Caco-2 (cell line): ENCODE results near the gene UNK. TPM values are rescaled to one million over a fixed set of nuclear protein-coding genes. Genes with fewer than 3 reads are reported as not detected.

Experiments used
- BruUV-seq: library from RNA; stranded (reverse); fragments of 400-500 nt; replicated peaks from 2 replicates; lab custom pipeline; 2021; lab: Mats Ljungman, UMichigan
- CTCF ChIA-PET: fragments of 300-600 bp; sonication (Branson Sonifier 250); formaldehyde crosslinking; loops from one replicate; lab custom pipeline; 2022; ENCODE audit warnings: antibody characterized with exemption; lab: Charles Lee
- POLR2A ChIA-PET: fragments of 300-600 bp; sonication (Branson Sonifier 250); formaldehyde crosslinking; loops from one replicate; lab custom pipeline; 2022; ENCODE audit warnings: antibody characterized with exemption; lab: Charles Lee
- DNase-seq, 2 experiments: peaks; one replicate each; pipeline versions ENCODE4 v3.0.0 to v3.0.0-alpha.2; 2020 to 2022
- H3K27me3 ChIP-seq: replicated peaks from 2 replicates; pipeline ENCODE4 v1.6.0; 2011; ENCODE audit warnings: low read length; ENCODE audit not compliant: control insufficient read depth, insufficient read depth
- H3K36me3 ChIP-seq: 2 replicates; pipeline ENCODE4 v1.5.1; 2011; ENCODE audit warnings: low read length; ENCODE audit not compliant: control insufficient read depth, insufficient read depth
- H3K4me1 ChIP-seq: fragments of 250-450 bp; sonication (Bioruptor Pico); 2 replicates; pipeline ENCODE4 v1.5.1; 2020; ENCODE audit warnings: mild to moderate bottlenecking
- H3K4me3 ChIP-seq: 2 replicates; pipeline ENCODE4 v1.5.1; 2011; ENCODE audit warnings: low read depth, mild to moderate bottlenecking, control low read depth, low read length
- H3K9me3 ChIP-seq: fragments of 250-450 bp; sonication (Bioruptor Pico); 2 replicates; pipeline ENCODE4 v1.5.1; 2020; ENCODE audit warnings: mild to moderate bottlenecking, moderate library complexity
- H3K27ac Mint-ChIP-seq: one replicate; pipeline ENCODE4 v1.8.0; 2022; ENCODE audit warnings: mixed read lengths; ENCODE audit not compliant: unreplicated experiment
- H3K27me3 Mint-ChIP-seq: one replicate; pipeline ENCODE4 v1.8.0; 2022; ENCODE audit warnings: mixed read lengths; ENCODE audit not compliant: insufficient read depth, unreplicated experiment
- H3K36me3 Mint-ChIP-seq: one replicate; pipeline ENCODE4 v1.8.0; 2022; ENCODE audit warnings: mild to moderate bottlenecking, mixed read lengths; ENCODE audit not compliant: insufficient read depth, unreplicated experiment
- H3K4me1 Mint-ChIP-seq: one replicate; pipeline ENCODE4 v1.8.0; 2022; ENCODE audit warnings: low read depth, mixed read lengths; ENCODE audit not compliant: unreplicated experiment
- H3K4me3 Mint-ChIP-seq: one replicate; pipeline ENCODE4 v1.8.0; 2022; ENCODE audit warnings: mild to moderate bottlenecking, moderate library complexity, mixed read lengths; ENCODE audit not compliant: unreplicated experiment
- H3K9me3 Mint-ChIP-seq: one replicate; pipeline ENCODE4 v1.8.0; 2022; ENCODE audit warnings: mixed read lengths; ENCODE audit not compliant: unreplicated experiment
- intact Hi-C: fragments of 100-400 bp; cut with micrococcal nuclease; formaldehyde crosslinking; loops from one replicate; pipeline ENCODE4 v1.10.0; 2022; ENCODE audit not compliant: unreplicated experiment
- total RNA-seq: library from RNA; stranded (reverse); gene quantifications from 2 replicates; pipeline ENCODE4 v1.2.3, GENCODE V29; 2022
- TF ChIP-seq, protein P1 (sequence below), 2 experiments: fragments of 200-600 bp in 1 of 2; IDR thresholded peaks; 1 replicate in 1 of 2; 2 replicates in 1 of 2; pipeline versions ENCODE4 v1.5.1 to v1.8.0; 2011 to 2022; ENCODE audit warnings: antibody characterized with exemption in 1 of 2, control low read depth in 1 of 2, inconsistent platforms in 1 of 2, low read depth in 1 of 2, low read length in 1 of 2, mild to moderate bottlenecking in 1 of 2, moderate library complexity in 1 of 2; ENCODE audit not compliant: insufficient read depth in 1 of 2, severe bottlenecking in 1 of 2, unreplicated experiment in 1 of 2

Gene UNK
- total RNA-seq, 1 experiment from 2014 or later, result 33.3 TPM

DNA sequence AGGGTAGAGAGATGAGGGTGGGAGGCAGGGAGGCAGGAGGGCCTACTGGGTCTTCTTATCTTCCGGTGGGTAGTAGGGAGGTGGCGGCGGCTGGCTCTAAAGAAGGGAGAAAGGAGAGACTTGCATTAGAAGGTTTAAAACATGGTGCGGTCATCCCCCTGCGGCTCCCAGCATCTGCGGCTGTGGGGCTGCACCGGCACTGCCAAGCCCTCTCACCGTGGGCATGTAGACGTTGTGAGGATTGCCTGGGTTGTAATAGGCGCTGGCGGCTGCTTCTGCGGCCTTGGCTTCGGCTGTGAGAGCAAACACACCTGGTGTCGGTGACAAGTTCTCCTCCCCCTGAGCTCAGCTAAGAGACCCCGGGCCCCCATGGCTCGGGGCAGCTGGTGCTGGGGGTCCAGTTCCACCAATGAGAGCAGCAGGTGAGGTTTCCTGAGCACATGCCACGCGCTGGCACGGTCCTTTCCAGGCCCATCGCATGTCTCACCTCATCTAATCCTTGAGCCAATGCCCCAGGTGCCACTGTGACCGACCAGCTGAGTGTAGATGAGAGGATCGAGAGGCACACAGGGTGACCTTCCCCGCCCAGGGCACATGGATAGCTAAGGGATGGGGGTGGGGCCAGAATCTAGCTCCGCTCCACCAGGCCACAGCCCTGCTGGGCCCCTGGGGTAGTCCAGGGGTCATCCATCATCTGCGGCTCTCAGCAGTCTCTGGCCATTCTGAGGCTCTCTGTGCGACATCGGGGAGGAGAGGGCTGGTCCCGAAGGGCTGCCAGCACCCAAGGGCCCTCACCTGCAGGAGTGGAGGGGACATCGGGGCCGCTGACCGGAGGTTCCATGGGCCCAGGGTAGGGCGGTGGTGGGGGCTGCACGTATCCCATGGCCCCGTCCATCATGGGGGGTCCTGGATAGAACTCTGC is 62.3 kb downstream of the UNK start:
- intact Hi-C loops, result loop anchor here (1.0 kb wide), 1 partner anchor 8 kb away; the partner anchor contains the start of gene WBP2
- Mint-ChIP-seq H3K9me3 (no peaks in the 10 kb centered on the region), H3K36me3 (peaks cover 36% of the 10 kb centered on the region), H3K4me3 (no peak overlapping the region), H3K27ac (peak overlapping the region; percentile 93), H3K27me3 (no peaks in the 10 kb centered on the region), H3K4me1 (peaks cover 26% of the 10 kb centered on the region)
- BruUV-seq, result no TSS peak
- Histone ChIP-seq H3K36me3 (peaks cover 8% of the 10 kb centered on the region), H3K9me3 (no peaks in the 10 kb centered on the region), H3K27me3 (no peaks in the 10 kb centered on the region), H3K4me3 (no peak overlapping the region), H3K4me1 (peaks cover 41% of the 10 kb centered on the region)
- POLR2A ChIA-PET, result interaction anchor here (0.5 to 3.7 kb wide), 3 partner anchors 8 to 77 kb away, joined by 4 to 30 read pairs (median 15); partner anchors contain the start of gene WBP2
- CTCF ChIA-PET, result interaction anchor here (0.5 to 2.8 kb wide), 6 partner anchors 9 to 577 kb away, joined by 3 to 34 read pairs (median 4); partner anchors contain the start of gene WBP2
- no peak for DNase-seq
- TF ChIP-seq, protein P1, sequence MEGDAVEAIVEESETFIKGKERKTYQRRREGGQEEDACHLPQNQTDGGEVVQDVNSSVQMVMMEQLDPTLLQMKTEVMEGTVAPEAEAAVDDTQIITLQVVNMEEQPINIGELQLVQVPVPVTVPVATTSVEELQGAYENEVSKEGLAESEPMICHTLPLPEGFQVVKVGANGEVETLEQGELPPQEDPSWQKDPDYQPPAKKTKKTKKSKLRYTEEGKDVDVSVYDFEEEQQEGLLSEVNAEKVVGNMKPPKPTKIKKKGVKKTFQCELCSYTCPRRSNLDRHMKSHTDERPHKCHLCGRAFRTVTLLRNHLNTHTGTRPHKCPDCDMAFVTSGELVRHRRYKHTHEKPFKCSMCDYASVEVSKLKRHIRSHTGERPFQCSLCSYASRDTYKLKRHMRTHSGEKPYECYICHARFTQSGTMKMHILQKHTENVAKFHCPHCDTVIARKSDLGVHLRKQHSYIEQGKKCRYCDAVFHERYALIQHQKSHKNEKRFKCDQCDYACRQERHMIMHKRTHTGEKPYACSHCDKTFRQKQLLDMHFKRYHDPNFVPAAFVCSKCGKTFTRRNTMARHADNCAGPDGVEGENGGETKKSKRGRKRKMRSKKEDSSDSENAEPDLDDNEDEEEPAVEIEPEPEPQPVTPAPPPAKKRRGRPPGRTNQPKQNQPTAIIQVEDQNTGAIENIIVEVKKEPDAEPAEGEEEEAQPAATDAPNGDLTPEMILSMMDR (IDR thresholded peaks at IDR 0.05; ENCODE audit: insufficient read depth in 1 of 2, low read depth in 1 of 2, low read length in 1 of 2, severe bottlenecking in 1 of 2, unreplicated experiment in 1 of 2), result no peak

GRCh38 chr17:75847614-75848522 is 63.3 kb downstream of the UNK start:
- no peak overlapping the region for H3K4me3 ChIP-seq
- DNase-seq, result no peak
- no peak overlapping the region for H3K4me3 Mint-ChIP-seq
- ChIA-PET CTCF (interaction anchor here (0.7 to 2.8 kb wide), 3 partner anchors 8 to 576 kb away, joined by 4 to 34 read pairs (median 4); partner anchors contain the start of gene WBP2), POLR2A (interaction anchor here (3.7 kb wide), 1 partner anchor 68 kb away, joined by 15 read pairs; a partner anchor contains a TSS)
- no TSS peak for BruUV-seq
- peaks cover 41% of the 10 kb centered on the region for H3K4me1 ChIP-seq
- H3K4me1 Mint-ChIP-seq, result peaks cover 26% of the 10 kb centered on the region
- no peaks in the 10 kb centered on the region for H3K27me3 ChIP-seq
- intact Hi-C loops, result no loop called here
- peak overlapping the region; percentile 72 for H3K27ac Mint-ChIP-seq
- H3K36me3 Mint-ChIP-seq, result peaks cover 36% of the 10 kb centered on the region
- no peaks in the 10 kb centered on the region for H3K9me3 ChIP-seq
- H3K36me3 ChIP-seq, result peaks cover 8% of the 10 kb centered on the region
- H3K27me3 Mint-ChIP-seq, result no peaks in the 10 kb centered on the region
- no peaks in the 10 kb centered on the region for H3K9me3 Mint-ChIP-seq
- TF ChIP-seq, protein P1 (IDR thresholded peaks at IDR 0.05; ENCODE audit: insufficient read depth in 1 of 2, low read depth in 1 of 2, low read length in 1 of 2, severe bottlenecking in 1 of 2, unreplicated experiment in 1 of 2), result no peak
